NK-92 (cell line): Measurements from ENCODE around the gene OSBPL8.
"Not testable (repeated sequence)": the region's sequence is repeated elsewhere in the genome, so short reads cannot be mapped to it uniquely, and the experiment has no call there.

ENCODE experiments used
- DNase-seq: peaks from one replicate; lab custom pipeline; 2025; ENCODE audit not compliant: unreplicated experiment; lab: John Stamatoyannopoulos, UW

Gene OSBPL8

DNA sequence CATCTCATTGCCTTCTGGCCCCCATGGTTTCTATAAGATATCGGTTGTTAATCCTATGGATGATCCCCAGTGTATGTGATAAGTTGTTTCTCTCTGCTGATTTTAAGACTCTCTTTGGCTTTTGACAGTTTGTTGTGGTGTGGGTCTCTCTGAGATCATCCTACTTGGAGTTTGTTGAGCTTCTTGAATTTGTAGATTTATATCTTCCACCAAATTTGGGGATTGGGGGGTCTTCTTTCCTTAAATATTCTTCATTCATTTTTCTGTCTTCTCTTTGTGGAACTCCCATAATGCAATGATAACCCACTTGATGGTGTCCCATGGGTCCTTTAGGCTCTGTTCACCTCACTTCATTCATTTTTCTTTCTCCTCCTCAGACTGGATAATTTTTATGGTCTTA is 191.3 kb downstream of the OSBPL8 start:
- no peak for DNase-seq

DNA sequence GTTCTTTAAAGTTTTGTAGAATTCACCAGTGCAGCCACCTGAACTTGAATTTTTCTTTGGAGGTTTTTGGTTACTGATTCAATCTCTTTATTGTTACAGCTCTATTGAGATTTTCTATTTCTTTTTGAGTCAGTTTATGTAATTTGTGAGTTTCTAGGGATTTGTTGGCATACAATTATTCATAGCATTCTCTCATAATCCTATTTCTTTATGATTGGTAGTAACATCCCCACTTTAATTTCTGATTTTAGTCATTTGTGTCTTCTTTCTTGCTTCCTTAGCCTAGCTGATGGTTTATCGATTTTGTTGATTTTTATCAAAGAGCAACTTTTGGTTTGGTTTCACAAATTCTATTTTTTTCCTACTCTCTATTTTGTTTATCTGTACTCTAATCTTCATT is 193.4 kb downstream of the OSBPL8 start:
- no peak for DNase-seq

DNA sequence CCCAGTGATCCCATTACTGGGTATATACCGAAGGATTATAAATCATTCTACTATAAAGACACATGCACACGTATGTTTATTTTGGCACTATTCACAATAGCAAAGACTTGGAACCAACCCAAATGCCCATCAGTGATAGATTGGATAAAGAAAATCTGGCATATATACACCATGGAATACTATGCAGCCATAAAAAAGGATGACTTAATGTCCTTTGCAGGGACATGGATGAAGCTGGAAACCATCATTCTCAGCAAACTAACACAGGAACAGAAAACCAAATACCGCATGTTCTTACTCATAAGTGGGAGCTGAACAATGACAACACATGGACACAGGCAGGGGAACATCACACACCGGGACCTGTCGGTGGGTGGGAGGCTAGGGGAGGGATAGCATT is 195.4 kb downstream of the OSBPL8 start:
- DNase-seq, result not testable (repeated sequence)

DNA sequence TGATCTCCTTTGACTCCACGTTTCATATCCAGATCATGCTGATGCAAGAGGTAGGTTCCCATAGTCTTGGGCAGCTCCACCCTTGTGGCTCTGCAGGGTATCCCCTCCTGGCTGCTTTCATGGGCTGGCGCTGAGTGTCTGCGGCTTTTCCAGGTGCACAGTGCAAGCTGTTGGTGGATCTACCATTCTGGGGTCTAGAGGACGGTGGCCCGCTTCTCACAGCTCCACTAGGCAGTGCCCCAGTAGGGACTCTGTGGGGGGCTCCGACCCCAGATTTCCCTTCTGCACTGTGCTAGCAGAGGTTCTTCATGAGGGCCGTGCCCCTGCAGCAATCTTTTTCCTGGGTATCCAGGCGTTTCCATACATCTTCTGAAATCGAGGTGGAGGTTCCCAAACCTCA is 199.3 kb downstream of the OSBPL8 start:
- DNase-seq, result no peak

DNA sequence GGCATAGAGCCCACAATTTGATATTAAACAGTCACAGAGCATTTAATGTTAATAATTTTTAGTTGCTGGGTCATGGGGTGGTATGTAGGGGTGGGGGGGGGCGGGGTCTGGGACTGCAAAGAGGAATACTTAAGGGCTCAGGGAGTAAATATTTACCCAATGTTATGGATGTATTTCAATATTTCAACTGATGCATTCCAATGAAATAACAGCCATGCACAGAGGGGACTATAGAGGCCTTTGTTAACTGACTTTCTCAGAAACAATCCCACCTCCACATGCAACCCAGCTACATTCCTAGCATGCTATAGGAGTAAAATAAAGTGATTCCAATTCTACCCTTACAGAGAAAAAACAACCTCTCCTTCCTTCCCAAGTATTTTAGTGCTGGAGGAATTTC is 203.5 kb downstream of the OSBPL8 start:
- no peak for DNase-seq

DNA sequence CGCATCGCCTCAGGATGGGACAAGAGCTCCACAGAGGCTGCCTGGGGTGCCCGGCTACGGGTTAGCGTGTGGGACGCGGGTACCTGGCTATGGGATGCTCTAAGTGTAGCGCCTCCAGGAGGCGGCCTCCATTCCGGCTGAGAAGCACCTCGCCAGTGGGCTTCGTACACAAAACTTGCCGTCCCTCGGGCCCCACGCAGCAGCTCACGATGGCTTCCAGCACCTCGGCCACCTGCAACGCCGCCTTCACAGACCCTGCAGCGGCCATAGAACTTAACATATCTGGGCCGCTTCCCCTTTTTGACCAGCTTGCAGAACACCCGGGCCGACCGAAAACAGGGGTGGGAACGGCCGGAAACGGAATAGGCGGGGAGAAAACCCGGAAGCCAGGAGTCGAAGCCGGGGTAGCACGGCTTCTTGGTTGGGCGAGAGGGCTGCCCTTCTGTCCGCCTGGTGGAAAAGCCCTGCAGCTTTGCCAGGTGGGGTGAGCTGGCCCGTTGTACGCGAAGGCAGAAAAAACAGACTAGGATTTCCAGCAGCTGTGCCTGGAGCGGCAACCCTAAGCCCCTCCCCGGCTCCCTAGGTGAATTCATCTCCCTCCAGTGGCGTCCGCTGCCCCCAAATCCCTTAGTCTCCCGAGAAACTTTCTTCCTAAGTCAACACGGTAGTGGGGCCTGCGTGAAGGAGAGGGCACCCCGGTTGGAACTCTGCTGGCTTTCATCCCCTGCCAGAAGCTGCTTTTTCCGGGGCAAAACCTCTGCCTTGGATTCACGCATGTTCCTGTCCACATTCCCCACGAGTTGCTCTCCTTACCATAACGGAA is 211.3 kb downstream of the OSBPL8 start, which contains the start of gene BBS10:
Gene BBS10 (minus strand): TSS at position 337 of the 823 bp plus-strand sequence. CDS start 57 bp downstream, at position 280.
- no peak for DNase-seq

DNA sequence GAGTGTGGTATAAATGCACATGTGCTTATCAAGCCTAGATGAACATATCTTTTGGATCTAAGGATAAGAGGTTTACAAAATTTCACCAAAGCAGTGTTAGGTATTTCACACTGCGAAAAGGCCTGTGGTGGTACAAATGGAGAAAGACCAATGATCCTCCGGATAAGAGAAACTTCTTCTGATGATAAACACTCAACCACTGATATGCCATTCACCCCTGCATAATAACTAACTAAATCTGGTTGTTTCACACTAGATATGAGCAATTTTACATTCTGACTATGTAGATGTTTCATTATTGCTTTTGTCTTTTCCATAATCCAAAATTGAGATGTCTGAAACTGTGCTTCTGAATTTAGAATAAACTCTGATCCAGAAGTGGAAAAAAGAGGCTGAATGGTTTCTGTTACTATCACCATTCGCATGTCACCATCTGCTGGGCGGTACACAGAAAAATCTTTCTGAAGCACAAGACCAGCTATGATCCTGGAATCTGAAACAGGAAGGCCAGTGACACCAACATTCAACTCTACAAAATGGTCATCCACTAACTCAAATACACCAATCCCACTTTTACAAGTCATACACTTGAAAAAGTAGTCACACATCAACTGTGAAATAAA is 212.7 kb downstream of the OSBPL8 start:
- DNase-seq, result no peak

DNA sequence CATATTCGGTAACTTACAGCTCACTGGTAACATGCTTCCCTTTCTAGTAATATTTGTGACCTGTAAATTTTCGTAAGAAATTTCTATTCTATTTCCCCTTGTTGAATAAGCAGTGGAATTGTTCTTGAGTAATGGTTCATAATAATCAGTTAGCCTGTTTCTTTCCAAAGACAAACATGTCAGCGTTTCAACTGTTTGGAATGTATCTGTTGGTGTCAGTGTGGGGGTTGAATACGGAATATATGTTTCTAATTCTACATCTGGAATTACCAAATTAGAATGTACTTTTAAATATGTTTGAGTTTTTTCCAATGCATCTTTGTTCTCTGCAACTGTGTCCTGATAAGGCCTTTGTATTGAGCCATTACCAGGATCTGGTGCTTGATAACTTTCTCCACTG is 213.3 kb downstream of the OSBPL8 start:
- DNase-seq, result no peak

DNA sequence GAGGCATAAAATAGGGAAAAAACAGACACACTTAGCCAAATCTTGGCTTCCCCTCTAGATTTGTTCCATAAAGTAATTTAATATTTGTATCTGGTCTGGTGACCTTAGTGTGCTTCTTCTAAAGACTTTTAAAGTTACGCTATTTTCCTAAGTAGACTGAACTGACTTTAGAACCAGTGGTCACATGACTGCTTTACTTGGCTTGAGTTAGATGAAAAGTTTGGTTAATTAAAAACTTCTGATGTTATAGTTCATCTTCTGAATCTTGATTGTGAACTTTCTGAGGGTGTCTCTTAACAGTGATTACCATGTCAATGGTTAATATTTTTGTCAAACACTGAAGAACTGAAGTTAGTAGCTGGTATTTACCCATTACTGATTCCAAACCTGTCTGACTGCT is 214.0 kb downstream of the OSBPL8 start:
- no peak for DNase-seq

DNA sequence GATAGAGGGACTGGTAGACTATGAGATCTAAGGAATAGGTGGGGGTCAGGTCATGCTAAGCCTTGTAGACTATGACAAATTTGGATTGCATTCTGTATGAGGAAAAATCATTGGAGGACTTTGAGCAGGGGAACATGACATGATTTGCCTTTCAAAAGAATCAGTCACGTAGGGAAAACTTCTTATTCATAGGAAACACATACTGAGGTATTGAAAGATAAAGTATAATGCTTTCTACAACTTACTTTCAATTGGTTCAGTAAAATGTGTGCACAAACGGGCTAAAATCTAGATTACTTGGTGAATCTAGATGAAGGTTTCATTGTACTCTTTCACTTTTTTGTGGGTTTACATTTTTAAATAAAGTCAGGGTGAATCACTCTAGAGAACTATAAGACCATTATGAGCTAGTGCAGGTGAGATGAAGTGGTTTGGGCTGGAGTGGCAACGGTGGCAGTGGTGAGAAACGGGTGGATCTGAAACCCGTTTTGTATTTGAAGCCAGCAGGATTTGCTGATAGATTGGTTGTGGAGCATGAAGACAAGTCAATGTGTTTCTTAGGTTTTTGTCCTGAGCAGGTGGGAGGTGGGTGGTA is 218.0 kb downstream of the OSBPL8 start:
- no peak for DNase-seq

DNA sequence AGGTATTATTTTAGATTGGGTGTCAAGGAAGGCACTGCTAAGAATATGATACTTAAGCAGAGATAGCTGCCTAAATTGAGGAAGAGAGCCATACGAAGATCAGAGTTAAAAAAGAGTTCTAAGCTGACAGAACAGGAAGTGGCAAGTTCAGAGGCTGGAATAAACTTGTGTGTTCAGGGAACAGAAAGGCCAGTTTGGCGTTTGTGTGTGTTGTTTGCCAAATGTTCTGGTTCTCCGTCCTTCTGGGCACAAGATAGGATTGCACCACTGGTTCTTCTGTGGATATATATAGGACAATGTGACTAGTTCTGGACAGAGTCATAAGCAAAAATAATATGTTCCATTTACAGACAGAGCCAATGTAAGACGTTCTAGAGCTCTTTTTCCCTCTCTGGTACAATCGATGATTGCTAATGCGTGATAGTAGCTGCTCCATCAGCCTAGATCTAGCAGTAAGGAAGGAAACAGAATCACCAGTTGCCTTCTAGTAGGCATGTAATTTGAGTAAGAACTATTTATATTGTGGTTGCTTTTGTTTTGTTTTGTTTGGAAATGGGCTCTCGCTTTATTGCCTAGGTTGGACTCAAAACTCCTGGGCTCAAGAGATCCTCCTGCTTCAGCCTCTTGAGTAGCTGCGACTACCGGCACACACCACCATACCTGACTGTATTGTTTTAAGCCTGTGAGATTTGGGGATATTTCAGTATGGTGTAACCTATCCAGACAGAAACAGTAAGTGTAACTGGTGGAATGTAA is 218.7 kb downstream of the OSBPL8 start:
- no peak for DNase-seq

DNA sequence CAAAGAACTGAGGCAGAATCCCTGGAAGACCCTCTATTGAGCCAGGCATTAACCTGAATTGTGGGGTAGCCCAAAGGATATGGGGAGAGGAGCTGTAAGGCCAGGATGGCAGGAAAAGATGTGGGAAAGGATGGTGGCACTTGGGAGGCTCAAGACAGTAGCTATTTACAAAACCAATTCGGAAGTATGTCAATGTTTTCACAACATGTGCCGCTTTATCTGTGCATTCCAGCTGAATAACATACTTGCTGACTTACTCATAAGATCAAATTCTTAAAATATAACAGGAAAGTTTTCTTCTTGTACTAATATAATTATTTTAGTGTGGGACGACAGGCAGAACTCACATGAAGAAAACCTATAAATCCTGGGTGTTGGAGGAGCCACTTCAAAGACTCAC is 222.0 kb downstream of the OSBPL8 start:
- no peak for DNase-seq

DNA sequence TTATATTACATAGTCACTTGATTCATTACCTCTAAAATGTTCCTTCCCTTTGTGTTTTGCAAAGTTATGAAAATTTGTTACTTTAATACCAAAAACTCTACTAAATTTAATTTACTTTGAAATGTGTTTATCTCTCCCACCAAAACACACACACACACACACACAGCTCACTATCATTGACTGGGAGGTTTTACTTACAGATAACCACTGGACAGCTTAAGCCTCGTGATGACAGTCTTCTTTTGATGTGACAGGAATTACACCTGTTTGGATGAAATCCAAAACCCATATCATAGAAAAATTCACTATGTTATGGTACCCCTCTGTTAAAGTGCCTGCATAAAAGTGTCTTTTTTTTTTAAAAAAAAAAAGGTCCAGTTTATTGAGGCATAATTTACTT is 227.0 kb downstream of the OSBPL8 start:
- no peak for DNase-seq

DNA sequence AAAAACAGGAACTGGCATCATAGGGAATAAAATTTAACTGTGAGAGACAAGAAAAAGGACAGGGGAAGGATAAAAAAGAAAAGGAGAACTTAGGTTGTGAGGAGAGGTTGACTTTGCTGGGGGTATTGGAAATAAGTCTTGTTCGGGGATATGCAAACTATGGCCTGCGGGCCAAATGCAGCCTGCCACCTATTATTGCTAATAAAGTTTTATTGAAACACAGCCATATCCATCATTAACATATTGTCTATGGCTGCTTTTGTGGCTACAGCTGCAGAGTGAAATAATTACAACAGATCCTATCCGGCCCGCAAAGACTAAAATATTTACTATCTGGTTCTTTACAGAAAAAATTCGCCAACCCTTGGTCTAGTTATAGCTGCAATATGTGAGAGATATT is 230.0 kb downstream of the OSBPL8 start:
- DNase-seq, result no peak

DNA sequence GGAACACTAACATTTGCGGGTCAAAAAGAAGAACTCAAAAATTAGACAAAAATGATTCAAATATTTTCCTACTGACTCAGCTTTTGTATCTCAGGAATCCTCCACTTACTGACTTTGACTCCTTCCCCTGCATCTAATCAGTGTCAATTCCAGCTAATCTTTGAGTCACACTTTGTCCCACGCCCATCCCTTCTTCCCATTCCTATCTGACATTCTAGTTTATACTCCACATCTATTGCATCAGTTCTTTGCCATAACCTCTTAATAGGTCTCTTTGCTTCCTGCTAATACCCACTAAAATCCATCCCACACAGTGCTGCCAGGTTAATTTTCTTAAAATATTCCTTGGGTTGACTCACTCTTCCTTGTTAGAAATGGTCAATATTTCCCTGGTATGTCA is 230.4 kb downstream of the OSBPL8 start:
- DNase-seq, result no peak

DNA sequence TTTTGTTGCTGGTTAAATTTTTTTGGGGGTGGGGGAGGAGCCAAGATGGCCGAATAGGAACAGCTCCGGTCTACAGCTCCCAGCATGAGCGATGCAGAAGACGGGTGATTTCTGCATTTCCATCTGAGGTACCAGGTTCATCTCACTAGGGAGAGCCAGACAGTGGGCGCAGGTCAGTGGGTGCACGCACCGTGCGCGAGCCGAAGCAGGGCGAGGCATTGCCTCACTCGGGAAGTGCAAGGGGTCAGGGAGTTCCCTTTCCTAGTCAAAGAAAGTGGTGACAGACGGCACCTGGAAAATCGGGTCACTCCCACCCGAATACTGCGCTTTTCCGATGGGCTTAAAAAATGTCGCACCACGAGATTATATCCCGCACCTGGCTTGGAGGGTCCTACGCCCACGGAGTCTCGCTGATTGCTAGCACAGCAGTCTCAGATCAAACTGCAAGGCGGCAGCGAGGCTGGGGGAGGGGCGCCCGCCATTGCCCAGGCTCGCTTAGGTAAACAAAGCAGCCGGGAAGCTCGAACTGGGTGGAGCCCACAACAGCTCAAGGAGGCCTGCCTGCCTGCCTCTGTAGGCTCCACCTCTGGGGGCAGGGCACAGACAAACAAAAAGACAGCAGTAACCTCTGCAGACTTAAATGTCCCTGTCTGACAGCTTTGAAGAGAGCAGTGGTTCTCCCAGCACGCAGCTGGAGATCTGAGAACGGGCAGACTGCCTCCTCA is 239.8 kb downstream of the OSBPL8 start:
- not testable (repeated sequence) for DNase-seq

DNA sequence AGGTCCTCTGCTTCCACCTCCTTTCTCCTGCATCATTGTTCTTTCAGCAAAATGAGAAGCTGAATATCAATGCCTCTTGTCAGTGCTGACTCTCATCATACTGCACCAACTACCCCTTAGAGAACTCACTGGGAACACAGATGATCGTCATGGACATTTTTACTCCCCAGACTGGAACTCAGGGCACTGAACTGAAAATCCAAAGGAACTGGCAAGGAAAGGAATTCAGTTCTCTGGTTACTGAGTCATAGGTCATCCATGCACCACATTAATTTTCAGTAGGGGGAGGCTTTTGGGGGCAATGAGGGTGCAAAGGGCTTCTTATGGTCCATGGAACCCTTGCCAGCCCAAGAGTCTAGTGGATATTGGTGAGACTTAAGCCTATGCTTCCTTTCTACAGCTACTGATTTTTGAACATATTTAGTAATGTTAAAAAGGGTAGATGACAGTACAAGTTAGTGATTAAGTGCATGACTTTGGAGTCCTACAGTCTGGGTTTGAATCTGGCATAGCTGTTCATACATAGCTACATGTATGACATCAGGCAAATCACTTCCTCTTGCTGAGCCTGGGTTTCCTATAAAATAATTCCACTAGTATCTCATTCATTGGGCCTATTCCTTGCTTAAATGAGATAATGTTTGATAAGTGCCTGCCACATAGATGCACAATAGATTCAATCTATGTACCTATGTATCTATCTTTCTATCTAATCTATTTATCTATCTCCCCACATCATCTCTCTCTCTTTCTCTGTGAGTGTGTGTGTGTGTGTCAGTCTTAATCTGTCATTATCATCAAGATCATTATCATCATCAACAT is 240.6 kb downstream of the OSBPL8 start:
- no peak for DNase-seq

DNA sequence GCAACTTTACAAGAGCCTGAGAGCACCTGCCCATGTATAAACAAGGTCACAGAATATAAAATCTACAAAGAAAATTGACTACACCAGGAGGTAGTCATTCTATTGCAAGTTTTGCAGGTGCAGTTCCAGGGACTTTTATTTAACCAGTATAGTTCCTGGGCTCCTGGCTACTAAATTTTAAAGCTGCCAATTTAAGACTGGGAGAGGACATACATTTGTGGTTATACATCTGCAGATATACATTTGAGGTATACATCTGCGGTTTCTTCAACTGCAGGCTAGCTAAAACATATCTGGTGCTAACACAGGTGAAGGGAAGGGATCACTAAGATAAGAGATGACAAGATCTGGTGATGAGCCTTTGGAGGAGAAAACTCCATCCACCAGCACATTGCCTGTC is 241.6 kb downstream of the OSBPL8 start:
- DNase-seq, result no peak

DNA sequence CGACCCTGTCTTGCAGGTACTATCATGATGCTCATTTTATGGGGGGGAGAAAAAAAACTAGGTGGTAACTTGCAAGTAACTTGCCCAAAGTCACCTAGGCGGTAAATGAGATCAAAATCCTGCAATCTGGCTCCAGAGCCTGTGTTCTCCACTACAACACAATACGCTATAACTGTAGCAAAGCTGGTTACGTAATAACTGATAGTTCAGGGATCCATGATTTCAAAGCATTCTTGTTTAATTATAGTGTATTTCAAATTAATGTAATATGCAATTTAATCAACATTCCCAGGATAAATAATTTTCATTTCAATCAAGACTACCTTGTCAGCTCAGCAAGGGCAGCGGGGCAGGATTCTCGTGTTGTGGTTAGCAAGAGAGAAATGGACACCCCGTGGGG is 243.1 kb downstream of the OSBPL8 start:
- no peak for DNase-seq

DNA sequence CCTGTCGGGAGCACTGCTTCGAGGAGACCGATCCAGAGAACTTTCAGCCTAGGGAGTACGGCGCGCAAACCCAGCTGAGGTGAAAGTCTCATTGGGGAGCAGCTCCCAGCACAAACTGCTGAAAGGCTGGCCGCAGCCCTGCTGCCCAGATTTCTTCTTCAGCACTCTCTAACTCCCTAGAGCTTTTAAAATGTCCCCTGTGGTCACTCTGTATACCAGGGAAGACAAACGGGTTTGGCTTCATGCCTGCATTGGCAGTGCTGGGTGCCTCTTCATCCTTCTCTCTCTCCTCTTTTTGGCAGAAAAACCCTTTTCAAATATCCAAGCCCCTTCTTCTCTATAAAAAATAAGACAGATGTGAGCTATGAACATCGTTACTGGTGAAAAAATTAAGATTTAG is 246.3 kb downstream of the OSBPL8 start:
- no peak for DNase-seq
